ENCODE measurements around the gene NHS.

The NHS gene

GRCh38 chrX:17622331-17622730, 247.3 kb downstream of the NHS start:
- DNase-seq (ENCODE audit: low read depth in 2 of 2) = no peak

- DNase-seq (ENCODE audit: low read depth in 2 of 2) = no peak
Measured at GRCh38 chrX:17623750-17624149, 248.8 kb downstream of the NHS start.

DNA sequence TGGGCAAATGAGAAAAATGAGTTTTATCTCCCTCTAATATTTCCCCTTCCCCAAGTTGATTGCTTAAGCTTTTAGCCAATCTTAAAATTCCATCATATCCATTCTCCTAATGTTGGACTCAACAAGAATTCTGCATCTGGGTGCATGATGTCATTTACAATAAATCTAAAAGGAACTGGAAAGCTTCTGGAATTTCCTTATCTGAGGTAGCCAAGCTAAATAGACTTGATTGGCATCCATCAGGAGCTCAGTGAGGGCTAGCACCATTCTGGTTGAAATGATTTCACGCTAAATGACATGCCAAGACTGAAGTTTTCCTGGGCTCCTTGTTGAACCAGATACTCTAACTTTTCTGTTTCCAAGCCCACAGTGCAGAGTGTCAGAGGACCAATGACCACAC, 252.0 kb downstream of the NHS start:
- no peak for DNase-seq (ENCODE audit: low read depth in 2 of 2)

- no peak for DNase-seq (ENCODE audit: low read depth in 2 of 2)
Measured at GRCh38 chrX:17628976-17629375, 254.0 kb downstream of the NHS start.

DNA sequence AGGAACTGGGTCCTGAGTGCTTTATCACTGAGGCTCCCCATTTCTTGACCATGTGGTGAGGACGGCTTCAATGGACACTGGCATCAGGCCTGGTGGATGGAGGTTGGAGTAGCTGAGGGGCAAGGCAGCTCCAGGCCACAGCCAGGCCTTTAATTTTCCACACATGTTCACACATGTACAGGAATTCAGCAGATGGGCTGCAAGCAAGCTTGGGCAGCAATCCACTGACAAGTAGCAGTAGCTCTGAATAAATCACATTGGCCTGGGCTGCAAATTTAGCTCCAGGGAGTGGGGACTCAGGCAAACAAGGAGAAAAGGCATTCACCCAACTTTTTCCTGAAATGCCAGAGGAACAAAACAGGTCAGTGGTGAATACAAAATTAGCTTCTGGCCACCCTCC, 254.5 kb downstream of the NHS start:
- no peak for DNase-seq (ENCODE audit: low read depth in 2 of 2)

- DNase-seq (ENCODE audit: low read depth in 2 of 2) = no peak
Measured at GRCh38 chrX:17631647-17632046, 256.6 kb downstream of the NHS start.

GRCh38 chrX:17632942-17633341, 257.9 kb downstream of the NHS start:
- no peak for DNase-seq (ENCODE audit: low read depth in 2 of 2)

DNA sequence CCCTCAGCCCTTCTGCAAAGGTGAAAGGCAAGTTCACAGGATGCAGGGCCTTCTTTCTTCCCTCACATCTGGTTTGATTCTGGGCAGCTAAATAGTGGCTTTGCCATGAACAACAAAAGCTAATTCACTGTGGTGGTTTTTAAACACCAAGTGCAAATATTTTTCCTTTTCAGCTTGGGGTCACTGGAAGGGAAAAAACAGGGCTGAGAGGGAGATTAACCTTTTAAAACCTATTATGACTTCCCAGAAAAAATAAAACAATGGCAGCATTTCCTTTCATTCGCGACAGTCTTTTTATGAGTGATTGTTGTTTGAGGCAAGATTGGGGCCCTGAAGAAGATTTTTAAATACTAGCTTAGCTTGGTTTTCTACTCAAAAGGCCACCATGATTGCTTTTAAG, 258.5 kb downstream of the NHS start:
- no peak for DNase-seq (ENCODE audit: low read depth in 2 of 2)

DNA sequence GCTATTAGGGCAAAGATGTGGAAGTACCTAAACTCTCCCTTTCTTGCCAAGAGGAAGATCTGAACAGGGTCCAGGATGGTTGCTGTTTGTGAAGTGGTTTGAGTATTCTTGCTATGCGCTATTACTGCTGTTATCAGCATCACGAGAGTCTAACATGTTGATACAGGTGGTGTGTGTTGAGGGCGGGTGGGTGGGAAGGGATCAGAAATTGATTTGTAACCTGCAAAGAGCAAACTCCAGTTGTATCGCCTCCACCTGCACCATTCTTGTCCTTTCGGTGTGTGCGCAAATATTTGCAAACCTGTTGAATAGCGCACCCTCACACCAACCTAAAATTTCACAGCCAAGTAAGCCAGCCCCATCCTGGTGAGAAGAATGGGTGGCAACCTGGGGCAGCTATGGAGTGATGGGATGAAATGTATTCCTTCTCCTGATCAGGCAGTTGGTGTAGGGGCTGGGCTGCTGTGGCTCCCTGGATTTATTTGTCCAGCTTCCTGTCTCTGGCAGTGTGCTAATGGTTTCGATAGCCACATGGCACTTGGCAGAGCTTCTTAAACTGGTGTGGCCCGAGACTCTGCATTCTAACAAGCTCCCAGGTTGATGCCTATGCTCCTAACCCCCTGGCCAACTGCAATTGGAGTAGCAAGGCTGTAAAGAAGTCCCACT, 259.7 kb downstream of the NHS start:
- no peak for DNase-seq (ENCODE audit: low read depth in 2 of 2)

DNA sequence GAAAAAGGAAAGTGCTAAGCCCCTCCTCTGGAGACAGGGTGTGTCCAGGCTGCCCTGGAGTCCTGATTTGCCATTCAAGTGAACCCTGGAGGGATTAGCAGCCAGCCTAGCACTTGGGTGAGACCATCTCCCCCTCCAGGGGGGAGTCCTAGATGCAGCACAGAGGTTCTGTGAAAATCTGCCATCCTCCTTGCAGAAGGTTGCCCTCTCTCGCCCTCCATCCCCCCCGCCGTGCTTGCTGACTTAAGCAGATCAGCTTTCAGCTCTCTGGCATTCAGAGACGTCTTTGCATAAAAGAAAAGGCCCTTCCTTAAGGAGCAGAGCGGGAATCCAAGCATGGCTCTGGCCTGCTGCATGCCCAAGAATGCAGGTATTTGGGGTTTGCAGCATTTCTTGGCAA, 260.2 kb downstream of the NHS start:
- no peak for DNase-seq (ENCODE audit: low read depth in 2 of 2)

GRCh38 chrX:17637235-17637634, 262.2 kb downstream of the NHS start:
- DNase-seq (ENCODE audit: low read depth in 2 of 2) = no peak

- no peak for DNase-seq (ENCODE audit: low read depth in 2 of 2)
Measured at GRCh38 chrX:17638731-17639130, 263.7 kb downstream of the NHS start.

GRCh38 chrX:17642891-17643290, 267.9 kb downstream of the NHS start:
- DNase-seq (ENCODE audit: low read depth in 2 of 2) = no peak

DNA sequence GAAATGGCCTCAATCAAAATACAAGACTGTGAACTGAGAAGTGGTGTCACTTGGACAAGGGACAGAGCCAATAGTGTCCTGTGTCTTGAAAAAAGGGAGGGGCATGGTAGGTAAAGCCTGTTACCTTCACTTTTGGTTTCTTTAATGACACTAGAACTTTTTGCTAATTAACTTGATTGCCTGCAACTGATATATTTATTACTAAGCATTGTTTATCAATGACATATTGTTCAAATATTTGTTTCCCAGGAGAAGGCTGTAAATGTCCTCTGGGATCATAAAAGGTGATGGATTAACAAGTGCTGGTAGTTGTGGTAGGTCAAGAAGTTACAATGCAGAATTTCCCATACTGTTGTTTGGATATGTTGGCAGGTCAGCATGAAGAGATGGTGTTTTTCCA, 268.5 kb downstream of the NHS start:
- no peak for DNase-seq (ENCODE audit: low read depth in 2 of 2)

GRCh38 chrX:17644001-17644400, 269.0 kb downstream of the NHS start:
- DNase-seq (ENCODE audit: low read depth in 2 of 2) = no peak

DNA sequence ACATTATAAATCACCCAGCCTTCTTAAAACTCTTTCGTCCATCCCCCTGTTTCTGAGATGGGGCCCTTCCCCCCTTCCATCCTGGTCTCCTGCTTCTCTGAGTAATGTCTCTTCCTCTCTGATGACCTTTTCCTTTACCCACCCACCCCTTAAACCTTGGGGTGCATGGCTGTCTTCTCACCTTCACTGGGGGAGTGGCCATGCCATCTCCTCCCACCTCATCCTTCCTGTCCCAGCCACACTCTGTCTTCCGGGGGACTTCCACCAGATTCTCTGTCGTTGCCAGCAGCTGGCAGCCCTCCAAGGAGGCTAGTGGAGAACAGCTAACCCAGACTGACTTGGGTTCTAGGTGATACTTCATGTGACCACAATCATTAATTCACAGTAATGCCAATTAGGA, 279.1 kb downstream of the NHS start:
- peak; percentile 16 to 37 for DNase-seq (ENCODE audit: low read depth in 2 of 2)

DNA sequence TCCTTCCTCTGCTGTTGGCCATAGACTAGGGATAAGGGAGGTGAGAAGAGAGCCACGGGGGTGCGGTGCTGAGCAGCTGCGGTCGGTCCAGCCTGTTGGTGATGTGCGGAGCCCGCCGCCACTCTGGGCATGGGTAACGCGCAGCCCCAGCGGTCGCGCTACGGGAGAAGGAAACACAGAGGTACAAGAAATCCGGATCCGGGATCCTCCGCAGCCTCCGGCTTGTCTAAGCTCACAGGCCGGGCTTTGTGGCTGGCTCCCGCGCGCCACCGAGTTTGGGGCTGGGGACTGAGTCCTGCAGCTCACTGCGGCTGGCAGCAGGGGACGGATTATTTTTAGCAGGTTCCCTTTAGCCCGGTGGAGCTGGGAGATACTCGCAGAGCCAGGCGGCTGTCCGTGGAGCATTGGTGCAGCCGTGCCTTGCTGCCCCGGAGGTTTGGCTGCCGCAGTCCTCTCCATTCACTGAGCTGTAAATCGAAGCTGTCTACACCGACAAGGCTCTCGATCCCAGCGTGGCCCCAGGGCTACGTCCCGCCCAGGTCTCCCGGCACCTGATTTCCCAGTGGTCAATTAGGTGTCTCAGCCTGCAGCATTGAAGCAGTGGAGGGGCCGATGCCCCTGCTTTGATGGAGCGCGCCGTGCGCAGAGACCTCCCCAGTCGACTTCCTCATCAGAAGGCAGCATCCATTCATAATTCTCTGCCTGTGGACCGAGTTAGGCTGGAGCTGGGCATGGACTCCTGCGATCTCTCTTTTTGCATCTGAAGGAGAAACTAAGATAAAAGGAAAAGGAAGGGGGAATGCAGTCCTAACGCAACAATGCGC, 280.4 kb downstream of the NHS start:
- DNase-seq (ENCODE audit: low read depth in 2 of 2) = no peak

GRCh38 chrX:17656035-17656418, 281.0 kb downstream of the NHS start:
- no peak for DNase-seq (ENCODE audit: low read depth in 2 of 2)

- no peak for DNase-seq (ENCODE audit: low read depth in 2 of 2)
Measured at GRCh38 chrX:17656556-17656955, 281.6 kb downstream of the NHS start.

DNA sequence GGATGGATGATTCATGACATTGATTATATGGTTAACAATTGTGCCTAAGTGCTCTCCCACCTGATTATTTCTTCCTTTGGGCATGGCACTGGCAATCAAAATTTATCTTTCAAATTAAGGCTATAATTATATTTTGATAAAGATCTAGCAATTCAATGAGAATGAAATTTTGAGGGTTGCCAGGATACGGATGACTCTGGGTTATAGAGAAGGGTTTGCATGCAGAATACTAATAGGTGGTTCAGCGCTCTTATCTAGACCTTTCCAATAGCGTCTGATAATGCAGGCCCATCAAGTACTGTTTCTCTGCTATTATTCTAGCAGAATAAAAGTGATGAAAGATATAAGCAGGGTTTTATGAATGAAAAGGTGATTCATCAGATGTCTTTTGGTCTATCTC, 287.4 kb downstream of the NHS start:
- no peak for DNase-seq (ENCODE audit: low read depth in 2 of 2)

- no peak for DNase-seq (ENCODE audit: low read depth in 2 of 2)
Measured at GRCh38 chrX:17668929-17669328, 293.9 kb downstream of the NHS start.

DNA sequence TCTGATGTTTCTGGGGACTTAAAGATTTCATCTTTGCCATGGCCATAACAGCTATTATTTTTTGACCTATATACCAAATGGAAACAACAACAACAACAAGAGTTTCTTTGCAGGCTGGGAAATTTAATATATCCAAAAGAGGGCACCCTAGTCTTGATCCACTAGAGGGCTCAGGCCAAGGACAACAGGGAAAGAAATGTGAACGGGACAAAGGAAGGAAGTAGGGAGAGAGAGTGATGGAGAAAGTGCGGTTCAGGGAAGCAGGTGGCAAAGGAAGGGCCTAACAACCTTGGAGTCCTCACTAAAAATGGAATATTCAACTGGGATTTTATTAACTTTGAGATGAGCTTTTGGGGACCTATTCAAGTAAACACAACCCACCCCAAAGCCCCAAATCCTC, 294.5 kb downstream of the NHS start:
- no peak for DNase-seq (ENCODE audit: low read depth in 2 of 2)

DNA sequence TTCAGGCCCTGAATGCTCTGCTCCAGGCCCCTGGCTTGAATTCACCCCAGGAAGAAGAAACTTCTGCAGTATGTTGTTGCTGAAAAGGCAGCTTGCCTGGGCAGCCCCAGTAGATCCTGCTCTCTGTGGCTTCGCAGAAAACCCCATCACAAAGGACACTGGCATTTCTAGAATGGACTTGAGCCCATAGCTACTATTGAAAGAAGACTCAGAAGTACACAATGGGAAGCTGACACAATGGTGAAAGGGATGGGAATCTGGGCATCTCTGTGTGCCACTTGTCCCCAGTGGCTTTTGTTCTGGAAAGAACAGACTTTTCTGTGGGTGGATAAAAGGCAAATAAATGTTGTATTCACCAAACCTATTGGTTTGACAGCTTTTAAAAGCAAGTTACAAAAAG, 294.9 kb downstream of the NHS start:
- DNase-seq (ENCODE audit: low read depth in 2 of 2) = no peak

DNA sequence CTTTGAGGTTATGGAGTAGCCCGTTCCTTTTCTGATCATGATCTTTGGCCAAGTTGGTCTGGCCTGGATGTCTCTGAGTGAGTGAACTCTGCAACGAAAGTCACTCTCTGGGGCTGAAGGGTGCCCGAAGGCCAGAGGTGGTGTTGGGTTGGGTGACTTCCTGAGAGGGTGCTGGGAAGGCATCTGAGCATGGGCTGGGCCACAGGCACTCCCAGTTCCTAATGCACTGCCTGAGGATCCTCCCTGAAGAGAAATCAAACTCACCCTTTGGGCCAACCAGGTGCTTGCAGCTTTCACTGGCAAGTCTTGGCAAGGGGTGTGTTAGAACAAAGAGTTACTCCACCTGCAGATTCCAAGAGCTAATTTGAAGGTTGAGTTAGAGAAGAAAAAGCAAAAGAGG, 295.9 kb downstream of the NHS start:
- DNase-seq (ENCODE audit: low read depth in 2 of 2) = no peak
